Amniotic stem cell (primary cell): Measurements from ENCODE around the gene FBXO28.
"Not testable (repeated sequence)": the region's sequence is repeated elsewhere in the genome, so short reads cannot be mapped to it uniquely, and the experiment has no call there.

Experiments used
- DNase-seq: peaks from one replicate; lab custom pipeline; 2025; lab: John Stamatoyannopoulos, UW

FBXO28 gene

GRCh38 chr1:224185208-224185607 lies 71.3 kb downstream of the FBXO28 start:
- no peak for DNase-seq

DNA sequence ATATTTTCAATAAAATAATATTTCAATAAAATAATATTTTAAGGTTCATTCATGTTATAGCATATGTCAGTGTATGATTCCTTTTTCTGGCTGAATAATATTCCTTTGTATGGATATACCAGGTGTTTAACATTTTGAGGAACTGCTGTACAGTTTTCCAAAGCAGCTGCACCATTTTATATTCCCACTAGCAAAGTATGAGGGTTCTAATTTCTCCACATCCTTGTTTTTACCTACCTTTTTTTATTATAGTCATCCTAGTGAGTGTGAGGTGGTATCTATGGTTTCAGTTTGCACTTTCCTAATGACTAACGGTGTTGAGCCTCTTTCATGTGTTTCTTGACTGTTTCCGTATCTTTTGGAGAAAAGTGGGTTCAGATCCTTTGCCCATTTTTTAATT lies 74.4 kb downstream of the FBXO28 start:
- DNase-seq = no peak

GRCh38 chr1:224189561-224189960 lies 75.7 kb downstream of the FBXO28 start:
- DNase-seq = no peak

- no peak for DNase-seq
These were observed 78.3 kb downstream of the FBXO28 start for GRCh38 chr1:224192082-224192788.

- no peak for DNase-seq
These were observed 79.5 kb downstream of the FBXO28 start for GRCh38 chr1:224193319-224193966.

DNA sequence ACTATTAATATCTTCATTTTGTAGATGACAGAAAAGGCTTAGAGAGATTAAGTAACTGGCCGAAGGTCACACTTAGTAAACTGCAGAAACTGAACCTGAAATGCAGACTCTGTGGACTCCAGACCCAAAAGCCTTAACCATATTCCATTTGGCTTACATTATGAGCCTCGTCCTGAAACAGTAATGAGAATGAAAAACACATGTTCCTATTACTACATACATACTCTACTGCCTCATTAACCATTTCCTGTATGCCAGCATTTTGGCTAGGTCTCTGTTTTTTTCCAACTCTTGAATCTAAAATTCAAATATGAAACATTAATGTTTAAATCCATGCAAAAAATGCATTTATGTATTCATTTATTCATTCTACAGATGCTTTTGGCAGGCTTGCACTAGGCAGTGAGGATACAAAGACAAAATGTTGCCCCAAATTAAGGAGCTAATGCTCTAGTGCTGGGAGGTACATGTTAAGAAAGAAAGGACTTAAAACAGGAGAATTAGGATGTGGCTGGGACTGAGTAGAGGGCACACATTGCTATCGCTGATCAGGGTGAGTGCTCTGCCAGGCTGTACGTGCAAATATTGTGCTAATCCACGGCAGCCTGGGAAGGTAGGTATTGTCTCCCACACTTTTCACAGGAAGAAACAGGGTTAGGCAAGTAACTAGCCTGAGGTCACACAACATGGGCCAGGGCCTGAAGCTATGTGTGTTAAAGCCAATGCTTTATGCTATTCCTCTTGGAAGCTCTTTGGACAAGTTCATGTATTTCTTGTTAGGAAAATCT lies 83.1 kb downstream of the FBXO28 start:
- no peak for DNase-seq

GRCh38 chr1:224198572-224198971 lies 84.7 kb downstream of the FBXO28 start:
- no peak for DNase-seq

- DNase-seq = no peak
These were observed 85.8 kb downstream of the FBXO28 start for GRCh38 chr1:224199679-224200078.

- no peak for DNase-seq
These were observed 87.5 kb downstream of the FBXO28 start for GRCh38 chr1:224201383-224201782.

- no peak for DNase-seq
These were observed 87.9 kb downstream of the FBXO28 start for GRCh38 chr1:224201853-224202252.

- DNase-seq = no peak
These were observed 89.5 kb downstream of the FBXO28 start for GRCh38 chr1:224203243-224204016.

GRCh38 chr1:224205438-224205840 lies 91.5 kb downstream of the FBXO28 start:
- no peak for DNase-seq

- DNase-seq = not testable (repeated sequence)
These were observed 92.1 kb downstream of the FBXO28 start for GRCh38 chr1:224205931-224206538.

- DNase-seq = no peak
These were observed 97.5 kb downstream of the FBXO28 start for GRCh38 chr1:224211206-224211962.
